GOT3 (cell line): ENCODE data around the gene ALDH1L1.

Experiments
- DNase-seq: peaks from one replicate; lab custom pipeline; 2025; ENCODE audit warnings: mixed read lengths; lab: John Stamatoyannopoulos, UW

ALDH1L1 gene

GRCh38 chr3:126053949-126054569, 126.3 kb downstream of the ALDH1L1 start:
- DNase-seq, result no peak
